ENCODE results near the gene ZNF687.
A peak's percentile ranks its signal among the peaks of the same experiment; 100 is the strongest.

The ZNF687 gene

DNA sequence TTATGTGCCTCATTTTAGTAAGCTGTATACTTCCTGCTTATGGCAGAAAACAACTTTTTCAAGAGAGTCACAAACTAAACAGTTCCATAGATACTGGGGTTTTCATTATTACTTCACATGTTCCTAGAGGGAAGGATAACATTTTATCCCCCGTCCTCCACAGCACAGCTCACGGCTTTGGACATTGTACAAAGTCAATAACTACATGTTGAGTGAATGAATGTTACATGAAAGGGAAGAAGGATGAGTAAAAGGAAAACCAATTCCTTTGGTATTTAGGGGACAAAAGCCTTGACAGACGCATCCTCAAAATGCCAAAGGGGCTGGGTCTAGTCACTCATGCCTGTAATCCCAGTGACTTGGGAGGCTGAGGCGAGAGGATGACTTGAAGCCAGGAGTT is 30.3 kb downstream of the ZNF687 start:
- no peak for DNase-seq (ENCODE audit: low spot score)

DNA sequence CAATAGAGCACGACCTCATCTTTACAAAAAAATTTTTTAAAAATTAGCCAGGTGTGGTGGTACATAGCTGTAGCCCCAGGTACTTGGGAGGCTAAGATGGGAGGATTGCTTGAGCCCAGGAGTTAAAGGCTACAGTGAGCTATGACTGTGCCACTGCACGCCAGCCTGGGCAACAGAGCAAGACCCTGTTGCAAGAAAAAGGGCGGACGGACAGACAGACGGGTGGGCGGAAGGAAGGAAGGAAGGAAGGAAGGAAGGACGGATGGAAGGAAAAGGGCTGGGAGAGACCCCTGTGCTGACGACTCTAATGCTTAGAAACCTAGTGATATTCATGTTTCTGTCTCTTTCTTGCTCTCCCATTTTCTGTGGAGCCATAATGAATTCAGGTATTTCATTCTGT is 30.7 kb downstream of the ZNF687 start:
- no peak for DNase-seq (ENCODE audit: low spot score)

- no peak for DNase-seq (ENCODE audit: low spot score)
Observed at GRCh38 chr1:151313501-151313900, 31.4 kb downstream of the ZNF687 start.

DNA sequence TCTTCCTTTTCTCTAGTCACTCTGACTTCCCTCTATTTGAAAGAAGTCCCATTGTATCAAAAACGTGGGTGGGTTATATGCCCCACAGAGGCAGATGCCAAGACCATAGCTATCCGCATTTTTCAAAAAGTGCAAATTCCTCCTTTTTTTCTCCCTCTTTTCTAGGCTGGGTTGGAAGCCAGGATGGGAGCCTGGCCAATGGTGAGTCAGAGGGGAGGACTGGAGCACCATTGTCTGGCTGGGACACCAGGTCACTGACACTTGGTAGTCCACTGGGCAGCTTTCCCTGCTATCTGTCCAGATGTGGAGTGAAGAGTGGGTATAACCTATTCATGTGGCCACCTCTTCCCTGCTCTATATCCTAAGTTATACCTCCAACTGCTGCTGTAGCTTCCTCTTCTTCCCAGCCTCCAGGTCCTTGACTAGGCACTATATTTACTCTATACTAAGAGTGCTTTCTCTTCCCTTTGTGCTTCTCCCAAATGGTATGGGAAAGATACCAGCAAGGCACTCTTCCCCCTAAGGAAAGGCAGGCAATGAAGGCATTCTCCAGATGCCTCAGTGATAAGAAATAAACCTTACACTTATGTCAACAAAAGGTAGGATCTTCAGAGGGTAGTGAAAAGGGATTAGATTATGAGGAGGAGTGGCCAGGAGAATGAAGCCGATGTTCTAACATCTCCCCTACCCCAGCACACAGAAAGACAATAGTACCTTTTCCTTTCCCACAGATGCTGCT is 32.2 kb downstream of the ZNF687 start:
- DNase-seq (ENCODE audit: low spot score), result no peak

DNA sequence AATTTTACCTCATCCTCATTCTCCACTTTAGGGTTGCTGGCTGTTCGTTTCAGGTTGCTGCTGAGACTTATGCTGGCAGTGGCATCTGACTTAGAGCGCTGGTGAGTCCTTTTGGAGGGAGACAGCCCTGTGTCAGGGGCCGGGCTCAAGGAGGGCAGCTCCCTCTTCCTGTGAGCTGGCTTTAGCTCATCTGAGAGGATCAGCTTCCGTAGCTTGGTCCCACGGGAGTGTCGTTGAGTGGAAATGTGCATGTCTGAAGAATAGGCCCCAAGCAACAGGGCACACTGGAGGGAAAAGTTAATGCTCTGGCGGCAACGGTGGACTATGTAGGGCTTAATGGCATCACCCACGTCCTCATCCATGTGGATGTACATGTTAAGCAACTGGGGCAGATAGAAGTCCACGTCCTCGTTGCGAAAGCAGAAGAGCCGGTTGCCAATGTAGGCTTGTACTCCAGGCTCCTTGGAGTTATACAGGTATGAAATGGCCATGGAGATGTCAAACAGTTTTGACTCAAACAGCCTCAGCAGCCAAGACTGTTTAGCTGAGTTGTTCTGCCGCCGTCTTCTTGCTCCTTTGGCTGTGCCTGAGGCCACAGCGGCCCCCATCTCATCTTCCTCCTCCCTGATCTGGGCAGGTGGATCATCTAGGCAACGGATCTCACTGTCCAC is 33.6 kb downstream of the ZNF687 start:
- no peak for DNase-seq (ENCODE audit: low spot score)

- DNase-seq (ENCODE audit: low spot score), result no peak
Observed at GRCh38 chr1:151318975-151319374, 36.9 kb downstream of the ZNF687 start.

- no peak for DNase-seq (ENCODE audit: low spot score)
Observed at GRCh38 chr1:151324390-151324930, 42.4 kb downstream of the ZNF687 start.

DNA sequence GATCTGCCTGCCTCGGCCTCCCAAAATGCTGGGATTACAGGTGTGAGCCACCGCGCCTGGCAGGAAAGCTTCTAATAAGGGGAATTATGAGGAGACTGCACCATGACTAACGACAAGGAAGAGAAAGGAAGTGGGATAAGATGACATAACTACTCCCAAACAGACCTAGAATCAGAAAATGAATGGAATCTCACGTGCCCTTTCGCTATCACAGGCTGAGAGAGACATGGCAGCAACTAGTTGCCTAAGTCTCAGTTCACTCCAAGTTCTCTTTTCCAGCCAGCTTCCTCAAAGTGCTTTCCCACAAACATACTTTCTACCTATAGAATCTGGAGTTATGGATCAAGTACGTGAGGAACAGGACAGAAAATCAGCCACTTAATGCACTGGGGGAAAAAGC is 43.1 kb downstream of the ZNF687 start:
- DNase-seq (ENCODE audit: low spot score), result no peak

DNA sequence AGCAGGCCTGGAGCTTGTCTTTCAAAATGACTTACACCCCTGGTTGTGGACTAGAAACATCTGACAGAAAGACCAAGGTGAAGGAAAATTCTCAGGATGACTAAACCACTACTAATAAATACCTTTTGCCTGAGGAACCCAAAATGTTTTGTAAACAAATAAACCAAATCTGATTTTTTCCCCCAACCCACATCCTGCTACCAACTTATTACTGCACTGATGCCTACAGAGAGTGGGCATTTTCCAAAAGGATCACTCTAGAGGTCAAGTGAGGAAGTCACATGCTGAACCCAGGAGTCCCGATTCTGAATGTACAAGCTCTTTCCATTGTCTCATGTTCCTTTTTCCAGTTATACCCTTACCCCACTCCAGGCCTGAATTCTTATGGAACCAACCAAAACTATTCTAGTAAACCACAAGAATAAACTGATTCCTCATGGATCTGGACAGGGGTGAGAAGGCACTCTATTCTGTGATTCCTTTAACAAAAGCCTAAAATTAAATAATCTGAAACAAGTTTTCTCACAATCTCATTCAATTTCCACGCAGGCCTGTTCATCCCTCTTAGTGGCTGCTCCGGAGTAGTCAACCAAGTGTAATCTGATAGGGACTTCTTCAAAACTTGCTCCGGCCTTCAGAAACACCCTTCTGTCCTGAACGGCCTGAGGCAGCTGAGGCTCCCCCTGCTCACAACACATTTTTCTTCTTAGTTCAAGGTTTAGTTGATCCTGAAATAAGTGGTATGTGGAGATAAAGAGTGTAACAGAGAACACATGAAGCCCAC is 43.7 kb downstream of the ZNF687 start:
- peak; percentile 24 for DNase-seq (ENCODE audit: low spot score)

DNA sequence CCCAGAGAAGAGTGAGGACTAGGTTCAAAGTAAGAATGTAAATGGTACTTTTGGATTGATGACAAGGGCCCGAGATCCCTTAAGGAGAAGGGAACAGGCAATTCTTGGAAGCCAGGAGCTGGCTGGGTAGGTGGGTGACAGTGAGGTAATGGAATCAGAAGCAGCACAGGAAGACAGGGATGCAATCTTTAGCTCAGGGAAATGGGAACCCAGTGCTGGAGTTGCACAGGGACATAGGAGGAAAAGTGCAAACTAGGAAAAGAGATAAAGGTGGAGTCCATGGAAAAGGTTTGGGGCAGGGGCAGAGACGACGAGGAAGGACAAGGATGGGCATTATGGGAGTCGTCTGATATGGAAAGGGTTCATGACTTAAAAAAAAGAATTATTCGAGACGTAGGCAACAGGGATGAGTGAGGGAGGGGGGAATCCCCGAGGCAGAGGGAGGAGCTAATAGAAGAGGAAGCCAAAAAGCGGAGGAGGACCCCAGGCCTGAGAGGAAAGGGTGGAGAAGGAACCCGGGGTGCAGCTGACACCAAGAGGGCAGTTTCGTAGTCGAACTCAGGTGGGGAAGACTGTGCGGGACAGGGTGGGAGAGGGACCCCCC is 44.6 kb downstream of the ZNF687 start:
- DNase-seq (ENCODE audit: low spot score), result peak; percentile 76

DNA sequence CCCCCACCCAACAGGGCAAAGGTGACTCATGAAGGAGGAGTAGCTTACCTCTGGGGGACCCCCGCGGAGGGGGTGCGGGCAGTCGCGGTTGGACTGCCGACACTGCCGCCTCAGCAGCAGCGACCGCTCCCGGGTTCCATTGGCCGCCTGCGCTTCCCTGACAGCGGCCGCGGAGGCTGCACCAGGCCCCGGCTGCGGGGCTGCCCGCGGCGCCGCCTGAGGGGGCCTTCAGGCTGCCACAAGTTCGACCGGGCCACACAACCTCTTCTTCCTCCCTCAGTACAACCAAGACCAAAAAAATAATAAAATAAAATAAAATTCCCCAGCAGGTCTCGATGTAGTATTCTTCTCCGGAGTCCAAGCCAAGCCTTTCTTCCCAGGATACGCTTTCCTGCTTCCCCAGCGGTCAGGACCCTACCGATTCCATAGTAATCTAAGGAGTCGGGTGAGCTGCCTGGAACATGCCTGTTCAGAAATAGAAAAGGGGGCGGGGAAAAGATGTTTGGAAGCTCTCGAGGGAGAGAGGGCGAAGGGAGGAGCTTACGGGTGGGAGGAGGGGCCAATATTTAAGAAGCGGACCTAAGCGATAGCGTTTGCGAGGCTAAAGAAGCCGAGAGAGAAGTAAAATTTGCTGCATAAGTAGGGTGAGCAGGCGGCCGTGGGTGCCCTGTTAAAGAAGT is 45.3 kb downstream of the ZNF687 start, which contains the start of gene PI4KB:
PI4KB (minus strand) TSS at position 194 of the 680 bp plus-strand sequence. CDS start 10,935 bp downstream, outside the sequence.
- DNase-seq (ENCODE audit: low spot score), result peak; percentile 98

DNA sequence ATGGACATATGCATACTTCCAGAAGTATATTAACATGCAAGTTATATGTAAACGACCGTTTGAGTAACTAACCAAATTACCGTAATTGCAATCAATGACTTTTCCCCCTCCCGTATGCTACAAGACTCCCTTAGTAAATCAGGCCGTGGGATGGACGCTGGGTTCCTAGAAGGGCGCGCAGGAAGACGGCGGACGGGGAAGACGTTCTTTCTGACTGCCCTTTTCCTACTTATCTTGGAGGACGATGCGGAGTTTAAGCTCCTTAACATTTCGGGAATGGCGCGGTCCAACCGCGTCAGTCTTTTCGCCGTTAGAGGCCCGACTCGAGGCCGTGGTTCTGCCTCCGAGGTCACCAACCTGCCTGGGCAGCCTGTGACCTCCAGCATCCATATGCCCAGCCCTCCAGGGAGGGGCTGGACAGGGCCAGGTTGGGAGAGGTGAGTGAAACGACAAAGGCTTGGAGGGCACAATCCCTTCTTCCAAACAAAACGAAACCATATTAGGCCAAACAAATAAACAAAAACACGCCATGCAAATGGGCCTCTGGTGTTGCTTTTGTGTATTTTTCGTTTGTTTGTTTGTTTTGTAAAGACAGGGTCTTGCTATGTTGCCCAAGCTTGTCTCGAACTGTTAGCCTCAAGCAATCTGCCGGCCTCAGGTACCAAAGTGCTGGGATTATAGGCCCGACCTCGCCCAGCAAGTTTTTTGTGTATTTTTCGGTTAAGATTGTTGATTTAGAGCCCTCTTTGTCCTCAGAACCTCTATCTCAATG is 46.0 kb downstream of the ZNF687 start:
- DNase-seq (ENCODE audit: low spot score), result no peak

GRCh38 chr1:151334822-151335221 is 52.7 kb downstream of the ZNF687 start:
- DNase-seq (ENCODE audit: low spot score), result no peak

DNA sequence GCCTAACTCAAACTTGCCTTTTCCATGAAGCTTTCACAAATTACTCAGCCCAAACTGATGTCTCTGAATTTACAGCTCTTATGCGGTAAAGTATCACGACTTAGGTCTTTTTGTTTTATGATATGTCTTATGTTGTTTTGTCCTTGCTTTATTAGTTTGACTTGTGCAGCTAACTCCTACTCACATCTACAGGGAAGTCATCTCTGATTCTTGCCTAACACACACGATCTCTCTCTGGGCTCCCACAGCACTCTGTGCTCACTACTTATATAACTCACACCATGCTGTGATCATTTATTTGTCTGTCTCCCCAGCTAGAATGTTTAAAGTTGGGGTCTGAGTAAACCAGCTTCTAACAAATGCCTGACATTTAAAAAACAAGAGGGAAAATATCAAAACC is 54.5 kb downstream of the ZNF687 start:
- DNase-seq (ENCODE audit: low spot score), result peak; percentile 4

- peak; percentile 93 for DNase-seq (ENCODE audit: low spot score)
Observed at GRCh38 chr1:151340870-151341754, 59.0 kb downstream of the ZNF687 start.
